T-cell (primary cell): ENCODE results near the gene DHX38. TPM values are rescaled to one million over a fixed set of nuclear protein-coding genes. Genes with fewer than 3 reads are reported as not detected.

ENCODE experiments used
- total RNA-seq, 35 experiments: library from RNA in 6 of 35; stranded (reverse) in 6 of 35; fragments of 120-200 nt in 1 of 35; gene quantifications; one replicate each; pipeline versions ENCODE4 v1.2.1 to v1.2.4 and lab custom pipeline; 2013 to 2026

DHX38 gene
- total RNA-seq, 5 donors from 2014 or later (not counting 1 experiment from before 2014, with no cell fraction given): 97.5 to 122 (median 116) TPM

Other genes with a start within 250 kb of the DHX38 start
- gene ATXN1L, start 247.9 kb upstream of the DHX38 start, total RNA-seq: 10 to 100 TPM; 26.8 to 44.0 (median 29.3) TPM
- gene ZNF821, start 209.7 kb upstream of the DHX38 start, total RNA-seq: 10 to 100 TPM in 2 of 5 donors, 1 to 10 TPM in 3; 8.0 to 17.9 (median 9.3) TPM
- gene IST1, start 198.3 kb upstream of the DHX38 start, total RNA-seq: 100 to 1,000 TPM; 249 to 278 (median 263) TPM
- gene PKD1L3, start 93.4 kb upstream of the DHX38 start, total RNA-seq: under 1 TPM in 3 of 5 donors, not detected in 2; 0.08 to 0.20 (median 0.09) TPM
- 10 to 100 TPM in 4 of 5 donors, 1 to 10 TPM in 1; 6.0 to 11.9 (median 11.2) TPM for gene DHODH, start 85.1 kb upstream of the DHX38 start, total RNA-seq
- 10 to 100 TPM in 3 of 5 donors, not detected in 2; 11.3 to 18.3 (median 12.4) TPM for gene HP, start 39.3 kb upstream of the DHX38 start, total RNA-seq
- gene HPR, start 30.6 kb upstream of the DHX38 start, total RNA-seq: not detected
- 10 to 100 TPM; 10.9 to 24.2 (median 19.4) TPM for gene TXNL4B, start 227 bp upstream of the DHX38 start, total RNA-seq
- 1 to 10 TPM in 4 of 5 donors, under 1 TPM in 1; 0.23 to 3.2 (median 1.1) TPM for gene PMFBP1, start 78.3 kb downstream of the DHX38 start, total RNA-seq